Left renal cortex interstitium (tissue), 4 donors: ENCODE data around the gene SYT15B. TPM values are rescaled to one million over a fixed set of nuclear protein-coding genes. Genes with fewer than 3 reads are reported as not detected.
"Not testable (repeated sequence)": the region's sequence is repeated elsewhere in the genome, so short reads cannot be mapped to it uniquely, and the experiment has no call there.

Source experiments
- DNase-seq, 4 donors: peaks; one replicate each; pipeline ENCODE4 v3.0.0-alpha.2; 2013; ENCODE audit warnings: low read depth in 4 of 4, low spot score in 2 of 4, missing footprints in 1 of 4
- polyA plus RNA-seq, 4 donors: library from polyadenylated mRNA; unstranded; fragments of 120-200 nt; gene quantifications; one replicate each; pipeline ENCODE4 v1.2.1, GENCODE V29; 2013; ENCODE audit not compliant: insufficient read length in 4 of 4

The SYT15B gene
- polyA plus RNA-seq, 4 donors: 1.1 to 3.9 (median 3.2) TPM

GRCh38 chr10:47730911-47731310, 32.5 kb downstream of the SYT15B start:
- not testable (repeated sequence) for DNase-seq

GRCh38 chr10:47725740-47726139, 37.7 kb downstream of the SYT15B start:
- DNase-seq: not testable (repeated sequence)

- not testable (repeated sequence) for DNase-seq
These were observed 38.3 kb downstream of the SYT15B start for GRCh38 chr10:47725047-47725446.

GRCh38 chr10:47724119-47724518, 39.3 kb downstream of the SYT15B start:
- DNase-seq: not testable (repeated sequence)

- not testable (repeated sequence) for DNase-seq
These were observed 40.0 kb downstream of the SYT15B start for GRCh38 chr10:47723362-47723761.

GRCh38 chr10:47717011-47717769, 46.2 kb downstream of the SYT15B start:
- DNase-seq: not testable (repeated sequence)

Other genes with a start within 250 kb of the SYT15B start
- gene AGAP9, start 240.0 kb downstream of the SYT15B start, polyA plus RNA-seq: 10 to 100 TPM in 3 of 4 donors, 1 to 10 TPM in 1; 6.0 to 15.7 (median 13.6) TPM
- not detected for gene NPY4R2, start 155.1 kb upstream of the SYT15B start, polyA plus RNA-seq
- not detected for gene FAM25C, start 236.2 kb upstream of the SYT15B start, polyA plus RNA-seq